MG63 (cell line): ENCODE data around the gene ATP5IF1. TPM values are rescaled to one million over a fixed set of nuclear protein-coding genes. Genes with fewer than 3 reads are reported as not detected.

Source experiments
- DNase-seq: peaks from one replicate; pipeline ENCODE4 v3.0.0-alpha.2; 2020
- H3K27me3 ChIP-seq: fragments of 250-450 bp; sonication (Bioruptor Pico); 2 replicates; pipeline ENCODE4 v1.5.1; 2020; ENCODE audit warnings: mild to moderate bottlenecking, moderate library complexity
- H3K36me3 ChIP-seq: fragments of 250-450 bp; sonication (Bioruptor Pico); 2 replicates; pipeline ENCODE4 v1.5.1; 2020; ENCODE audit warnings: mild to moderate bottlenecking, moderate library complexity
- H3K4me3 ChIP-seq: fragments of 250-450 bp; sonication (Bioruptor Pico); 2 replicates; pipeline ENCODE4 v1.5.1; 2020; ENCODE audit warnings: mild to moderate bottlenecking, moderate library complexity
- H3K9me3 ChIP-seq: fragments of 250-450 bp; sonication (Bioruptor Pico); 2 replicates; pipeline ENCODE4 v1.5.1; 2020; ENCODE audit warnings: mild to moderate bottlenecking, moderate library complexity
- total RNA-seq: library from RNA; depleted of rRNA; stranded (reverse); fragments of >200 nt; shearing (Covaris generic); gene quantifications from 2 replicates; pipeline ENCODE4 v1.2.3, GENCODE V29; 2014; ENCODE audit warnings: low replicate concordance; rRNA removed

Gene ATP5IF1
- 56.3 and 244 TPM in 2 replicates for total RNA-seq

DNA sequence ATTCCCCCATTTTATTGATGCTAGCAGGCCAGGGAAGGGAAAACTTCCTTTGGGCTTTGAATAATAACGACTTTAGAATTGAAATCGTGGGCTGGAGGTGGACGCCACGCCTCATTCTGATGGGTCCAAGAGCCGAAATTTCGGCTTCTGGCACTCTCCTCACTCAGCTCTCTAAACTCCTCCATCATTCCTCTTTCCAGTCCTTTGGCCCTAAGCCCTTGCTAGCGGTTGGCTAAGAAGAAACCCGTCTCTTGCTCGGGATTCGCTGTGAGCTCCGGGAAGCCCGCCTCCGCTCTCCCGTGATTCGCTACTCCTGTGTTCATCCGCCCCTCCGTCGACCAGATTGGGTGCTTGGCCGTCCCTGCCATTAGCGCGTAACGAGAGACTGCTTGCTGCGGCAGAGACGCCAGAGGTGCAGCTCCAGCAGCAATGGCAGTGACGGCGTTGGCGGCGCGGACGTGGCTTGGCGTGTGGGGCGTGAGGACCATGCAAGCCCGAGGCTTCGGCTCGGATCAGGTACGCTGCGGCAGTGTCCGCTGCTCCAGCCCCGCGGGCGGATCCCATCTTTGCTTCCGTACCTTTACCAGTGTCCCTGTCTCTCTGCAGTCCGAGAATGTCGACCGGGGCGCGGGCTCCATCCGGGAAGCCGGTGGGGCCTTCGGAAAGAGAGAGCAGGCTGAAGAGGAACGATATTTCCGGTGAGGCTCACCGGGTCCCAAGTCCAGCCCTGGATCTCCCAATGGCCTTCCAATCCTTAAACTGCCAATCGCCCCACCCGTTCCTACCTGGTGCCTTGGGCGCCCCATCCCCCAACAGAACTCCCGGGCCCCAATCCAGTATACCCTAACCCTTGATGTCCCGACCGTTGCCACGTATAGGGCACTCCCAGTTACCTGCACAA, at the start of gene ATP5IF1:
Gene ATP5IF1 (plus strand): TSS at position 370 of the 901 bp plus-strand sequence. CDS start 60 bp downstream, at position 430.
- Histone ChIP-seq H3K27me3 (no peaks in the 10 kb centered on the region), H3K9me3 (no peaks in the 10 kb centered on the region), H3K4me3 (peak within 1 kb of the TSS; percentile 91), H3K36me3 (peaks cover 9% of the 10 kb centered on the region)
- DNase-seq = peak; percentile 97

DNA sequence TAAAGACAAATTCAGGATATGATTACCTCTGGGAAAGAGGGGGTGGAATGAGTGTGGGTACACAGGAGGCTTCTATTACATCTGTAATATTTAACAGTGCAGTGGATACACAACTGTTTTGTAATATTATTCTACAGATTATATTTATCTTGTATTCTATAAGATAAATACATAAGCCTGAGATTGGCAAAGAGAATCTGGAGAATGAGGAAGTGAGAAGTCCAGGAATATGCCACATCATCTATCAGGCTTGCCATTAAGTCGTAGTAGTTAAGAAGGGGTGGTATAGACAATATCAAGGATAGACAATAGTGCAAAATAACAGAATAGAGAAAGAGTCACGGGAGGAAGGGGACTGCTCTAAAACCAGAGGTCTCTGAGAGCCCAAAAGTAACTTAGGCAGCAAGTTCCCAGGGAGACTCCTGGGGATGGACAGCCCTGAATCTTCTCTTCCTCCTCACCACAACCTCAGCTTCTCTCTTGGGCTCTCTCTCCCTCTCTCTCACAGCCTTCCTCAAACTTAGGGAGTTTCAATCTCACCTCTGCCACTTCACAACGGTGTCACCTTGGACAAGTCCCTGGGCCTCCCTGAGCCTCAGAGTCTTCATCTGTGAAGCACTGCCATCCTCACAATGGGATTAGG, 45.5 kb upstream of the ATP5IF1 start:
- H3K4me3 ChIP-seq = no peak overlapping the region
- no peaks in the 10 kb centered on the region for H3K9me3 ChIP-seq
- H3K27me3 ChIP-seq = no peaks in the 10 kb centered on the region
- DNase-seq = no peak
- H3K36me3 ChIP-seq = no peaks in the 10 kb centered on the region

DNA sequence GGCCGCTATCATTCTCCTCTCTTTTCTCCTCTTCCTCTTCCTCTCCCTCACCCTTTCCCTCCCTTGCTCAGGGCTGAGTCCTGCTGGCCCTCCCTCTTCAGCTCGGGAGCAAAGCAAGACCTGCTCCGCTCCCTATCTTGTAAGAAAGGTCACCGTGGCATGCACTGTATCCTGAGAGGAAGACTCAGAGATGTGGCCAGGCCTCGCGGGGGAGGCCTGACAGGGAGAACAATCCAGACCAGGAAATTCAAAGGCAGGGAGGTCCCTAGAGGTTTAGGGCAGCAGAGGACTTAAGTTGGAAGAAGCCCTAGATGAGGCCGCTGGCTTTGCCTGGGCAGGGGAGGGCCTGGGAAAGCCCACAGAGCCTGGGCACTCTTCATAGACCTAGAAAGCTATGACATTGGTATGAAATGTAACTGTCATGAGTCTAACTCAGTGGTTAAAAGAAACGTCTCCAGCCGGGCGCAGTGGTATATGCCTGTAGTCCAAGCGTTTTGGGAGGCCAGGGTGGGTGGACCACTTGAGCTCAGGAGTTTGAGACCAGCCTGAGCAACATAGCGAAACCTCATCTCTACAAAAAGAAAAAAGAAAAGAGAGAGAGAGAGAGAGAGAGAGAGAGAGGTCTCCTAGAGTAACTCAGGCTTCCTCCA, 44.8 kb upstream of the ATP5IF1 start:
- H3K4me3 ChIP-seq = no peak overlapping the region
- no peaks in the 10 kb centered on the region for H3K36me3 ChIP-seq
- no peaks in the 10 kb centered on the region for H3K27me3 ChIP-seq
- no peak for DNase-seq
- H3K9me3 ChIP-seq = no peaks in the 10 kb centered on the region

DNA sequence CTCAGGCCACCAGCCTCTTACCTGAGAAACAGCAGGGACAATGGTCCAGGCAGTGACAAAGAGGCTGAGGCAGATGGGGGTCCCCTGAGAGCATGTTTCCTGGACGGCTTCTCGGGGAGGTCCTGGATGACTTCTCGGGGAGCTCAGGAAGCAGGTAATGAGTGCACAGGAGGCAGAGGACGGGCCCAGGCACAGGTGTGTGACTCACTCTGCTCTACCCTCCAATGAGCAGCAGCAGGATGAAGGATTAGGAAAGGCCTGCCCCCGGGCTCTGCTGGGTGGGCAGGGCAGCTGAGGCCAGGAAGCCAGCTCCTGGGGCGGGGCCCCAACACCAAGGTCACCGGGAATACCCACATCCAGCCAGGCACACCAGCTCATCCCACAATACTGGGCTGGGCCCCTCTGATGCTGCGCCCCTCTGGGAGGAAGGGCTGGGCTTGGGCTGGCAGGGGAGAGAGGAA, 42.2 kb upstream of the ATP5IF1 start:
- Histone ChIP-seq H3K4me3 (no peak overlapping the region), H3K27me3 (no peaks in the 10 kb centered on the region), H3K9me3 (no peaks in the 10 kb centered on the region), H3K36me3 (no peaks in the 10 kb centered on the region)
- no peak for DNase-seq

DNA sequence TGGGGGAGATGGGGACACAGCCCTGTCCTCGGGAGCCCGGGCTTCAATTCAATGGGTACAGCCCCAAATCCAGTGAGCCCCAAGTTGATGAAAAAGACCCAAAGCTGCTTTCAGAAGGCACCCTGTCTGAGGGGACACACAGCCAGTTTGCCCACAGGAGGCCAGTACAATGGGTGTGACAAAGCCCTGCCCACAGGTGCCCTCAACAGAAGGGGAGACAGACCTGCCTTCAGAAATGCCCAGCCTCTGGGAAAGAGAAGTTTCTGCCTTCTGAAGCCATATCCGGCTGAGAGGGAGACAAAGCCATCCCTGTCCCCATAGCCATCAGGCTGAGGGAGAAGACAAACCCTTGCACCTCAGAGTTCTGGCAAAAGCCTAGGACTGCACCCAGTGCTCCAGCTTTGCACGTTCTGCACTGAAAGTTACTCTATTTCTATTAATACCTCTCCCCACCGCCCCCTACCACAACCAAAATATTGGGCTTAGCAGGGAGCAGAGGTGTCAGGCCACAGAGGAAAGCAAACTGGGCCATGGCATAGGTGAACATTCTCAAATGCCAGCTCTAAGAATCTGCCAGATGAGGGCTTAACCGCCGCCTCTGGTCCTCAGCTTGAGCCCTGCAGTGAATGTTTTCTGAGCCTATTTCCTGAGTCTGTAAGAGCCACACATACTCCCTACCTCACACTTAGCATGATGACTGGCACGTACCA, 41.4 kb upstream of the ATP5IF1 start:
- Histone ChIP-seq H3K36me3 (peaks cover 6% of the 10 kb centered on the region; the same call in 1 of the 2 replicates), H3K4me3 (no peak overlapping the region), H3K27me3 (no peaks in the 10 kb centered on the region), H3K9me3 (no peaks in the 10 kb centered on the region)
- no peak for DNase-seq

- H3K36me3 ChIP-seq = peaks cover 16% of the 10 kb centered on the region
- H3K4me3 ChIP-seq = no peak overlapping the region
- no peak for DNase-seq
- no peaks in the 10 kb centered on the region for H3K27me3 ChIP-seq
- no peaks in the 10 kb centered on the region for H3K9me3 ChIP-seq
Observed at GRCh38 chr1:28195780-28196179, 40.1 kb upstream of the ATP5IF1 start.

- no peaks in the 10 kb centered on the region for H3K27me3 ChIP-seq
- peaks cover 21% of the 10 kb centered on the region for H3K36me3 ChIP-seq
- H3K9me3 ChIP-seq = no peaks in the 10 kb centered on the region
- no peak overlapping the region for H3K4me3 ChIP-seq
- DNase-seq = no peak
Observed at GRCh38 chr1:28196330-28196729, 39.6 kb upstream of the ATP5IF1 start.

DNA sequence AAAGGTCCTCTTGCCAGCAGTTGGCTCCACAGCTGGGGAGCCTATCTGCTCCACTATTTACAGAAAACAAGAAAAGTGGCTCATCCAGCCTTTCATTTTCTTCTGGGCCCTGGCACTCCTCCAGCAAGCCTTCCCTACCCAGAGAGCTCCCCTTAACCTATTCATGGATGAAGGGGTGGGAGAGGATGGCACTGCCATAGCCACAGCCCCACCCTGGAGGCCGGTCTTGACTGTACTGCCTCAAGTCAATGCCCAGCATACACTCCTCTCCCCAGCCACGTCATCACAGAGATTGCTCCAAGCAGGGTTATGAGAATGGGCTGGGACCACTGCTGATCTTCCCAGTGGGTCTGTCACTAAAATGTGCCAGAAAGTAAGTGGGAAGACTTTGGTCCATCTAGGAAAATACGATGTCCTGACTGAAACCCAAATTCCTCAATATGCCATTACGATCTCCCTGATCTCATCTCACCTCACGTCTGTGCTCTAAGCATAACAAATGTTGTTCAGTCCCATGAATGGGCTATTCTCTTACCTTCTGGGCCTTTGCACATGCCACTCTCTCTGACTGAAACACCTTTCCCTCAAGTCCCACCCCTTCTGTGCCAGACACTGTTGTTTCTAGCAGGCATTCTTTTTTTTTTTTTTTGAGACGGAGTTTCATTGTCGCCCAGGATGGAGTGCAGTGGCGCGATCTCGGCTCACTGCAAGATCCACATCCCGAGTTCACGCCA, 38.1 kb upstream of the ATP5IF1 start:
- Histone ChIP-seq H3K36me3 (peaks cover 24% of the 10 kb centered on the region), H3K9me3 (no peaks in the 10 kb centered on the region), H3K4me3 (no peak overlapping the region), H3K27me3 (no peaks in the 10 kb centered on the region)
- no peak for DNase-seq

DNA sequence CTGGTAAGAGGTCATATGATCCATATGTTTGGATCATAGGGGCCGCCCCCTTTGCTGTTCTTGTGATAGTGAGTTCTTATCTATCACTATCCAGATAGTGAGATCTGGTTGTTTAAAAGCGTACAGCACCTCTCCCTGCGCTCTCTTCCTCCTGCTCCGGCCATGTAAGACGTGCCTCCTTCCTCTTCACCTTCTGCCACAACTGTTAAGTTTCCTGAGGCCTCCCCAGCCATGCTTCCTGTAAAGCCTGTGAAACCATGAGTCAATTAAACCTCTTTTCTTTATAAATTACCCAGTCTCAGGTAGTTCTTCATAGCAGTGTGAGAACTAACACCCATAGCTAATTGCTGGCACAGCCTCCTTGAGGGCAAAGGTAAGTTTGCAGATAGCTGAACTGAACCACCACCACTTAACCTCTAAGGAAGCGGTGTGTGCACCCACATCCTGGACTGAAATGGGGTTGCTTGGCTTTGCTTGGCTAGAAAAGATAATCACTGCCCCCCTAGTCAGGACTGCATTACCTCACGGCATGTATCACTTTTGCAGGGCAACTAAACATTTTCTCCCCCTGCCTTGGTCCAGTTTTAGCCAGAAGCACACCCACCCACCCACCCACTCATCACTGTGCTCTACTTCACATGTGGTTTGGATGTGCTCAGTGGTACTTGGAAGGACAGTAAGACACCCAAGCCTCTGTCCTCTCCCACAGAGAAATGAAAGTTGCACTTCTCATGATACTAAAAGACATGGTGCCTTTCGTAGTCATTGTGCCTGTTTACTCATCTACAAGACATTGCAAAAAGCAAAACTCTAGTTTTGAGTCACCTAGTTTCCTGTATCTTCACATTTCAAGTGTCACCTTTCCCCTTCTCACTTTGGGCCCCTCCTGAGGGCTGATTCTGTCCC, 36.3 kb upstream of the ATP5IF1 start:
- Histone ChIP-seq H3K36me3 (peaks cover 41% of the 10 kb centered on the region), H3K4me3 (no peak overlapping the region), H3K27me3 (no peaks in the 10 kb centered on the region), H3K9me3 (no peaks in the 10 kb centered on the region)
- DNase-seq = no peak

GRCh38 chr1:28200234-28200873, 35.6 kb upstream of the ATP5IF1 start:
- H3K4me3 ChIP-seq = no peak overlapping the region
- no peak for DNase-seq
- peaks cover 49% of the 10 kb centered on the region for H3K36me3 ChIP-seq
- no peaks in the 10 kb centered on the region for H3K9me3 ChIP-seq
- H3K27me3 ChIP-seq = no peaks in the 10 kb centered on the region

GRCh38 chr1:28205243-28205642, 30.7 kb upstream of the ATP5IF1 start:
- DNase-seq = no peak
- Histone ChIP-seq H3K36me3 (peaks cover 77% of the 10 kb centered on the region), H3K9me3 (no peaks in the 10 kb centered on the region), H3K27me3 (no peaks in the 10 kb centered on the region), H3K4me3 (no peak overlapping the region)

DNA sequence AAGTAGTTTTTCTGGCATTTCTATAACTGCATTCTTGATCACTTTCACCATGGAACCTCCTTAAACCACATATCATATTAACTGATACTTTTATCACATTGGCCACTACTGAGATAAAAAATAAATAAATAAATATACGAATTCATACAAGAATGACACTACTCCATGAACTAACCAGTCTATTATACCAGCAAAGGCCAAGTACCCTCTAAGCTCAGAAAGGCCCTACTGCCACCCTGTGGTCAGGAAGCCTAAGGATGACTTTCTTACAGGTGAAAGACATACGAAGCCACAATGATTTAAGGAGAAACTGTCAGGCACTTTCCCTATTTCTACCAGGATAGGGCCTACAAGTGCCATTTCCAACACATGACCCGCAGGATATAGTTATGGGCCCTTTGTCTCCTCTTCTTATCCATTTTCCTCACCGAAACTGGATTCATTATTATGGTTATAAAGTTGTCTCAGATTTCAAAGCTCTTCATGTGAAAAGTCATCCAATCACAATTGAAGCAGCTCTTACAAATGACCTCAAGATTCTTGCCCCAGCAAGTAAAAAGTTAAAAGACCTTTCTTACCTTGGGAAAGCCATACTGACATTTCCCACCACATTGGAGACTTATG, 27.0 kb upstream of the ATP5IF1 start:
- peaks cover 73% of the 10 kb centered on the region for H3K36me3 ChIP-seq
- no peak overlapping the region for H3K4me3 ChIP-seq

GRCh38 chr1:28209700-28210099, 26.2 kb upstream of the ATP5IF1 start:
- Histone ChIP-seq H3K36me3 (peaks cover 65% of the 10 kb centered on the region), H3K4me3 (no peak overlapping the region), H3K27me3 (no peaks in the 10 kb centered on the region), H3K9me3 (no peaks in the 10 kb centered on the region)
- no peak for DNase-seq

More for the DNA sequence above, 27.0 kb upstream of the ATP5IF1 start:
- peak; percentile 52 for DNase-seq
- Histone ChIP-seq H3K27me3 (no peaks in the 10 kb centered on the region), H3K9me3 (no peaks in the 10 kb centered on the region)

DNA sequence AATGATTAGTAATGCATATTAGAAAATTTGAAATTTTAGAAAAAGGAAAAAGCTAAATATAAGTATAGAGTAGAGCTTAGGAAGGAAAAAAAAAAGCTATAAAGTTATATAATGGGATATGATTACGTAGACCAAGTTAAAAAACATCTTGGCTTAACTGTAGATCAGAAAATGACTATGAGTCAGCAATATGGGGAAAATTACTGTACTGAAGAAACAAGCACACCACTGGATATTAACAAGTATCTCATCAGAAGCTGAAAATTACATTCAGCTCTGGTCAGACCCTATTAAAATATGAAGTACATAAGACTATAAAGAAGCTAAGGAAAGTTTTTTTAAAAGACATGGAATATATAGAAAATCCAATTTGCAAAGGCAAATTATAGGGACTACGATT, 22.6 kb upstream of the ATP5IF1 start:
- Histone ChIP-seq H3K27me3 (no peaks in the 10 kb centered on the region), H3K9me3 (no peaks in the 10 kb centered on the region), H3K36me3 (peaks cover 35% of the 10 kb centered on the region), H3K4me3 (no peak overlapping the region)
- DNase-seq = no peak
